ENCODE measurements around the gene ZNF354C. TPM values are rescaled to one million over a fixed set of nuclear protein-coding genes. Genes with fewer than 3 reads are reported as not detected.

The ZNF354C gene
- total and polyA plus RNA-seq, 2 of the 8 experiments (the other 6 are each of a cell fraction or from before 2014, with no cell fraction given): 0.85 to 2.3 TPM

- TF ChIP-seq CTBP2 (IDR thresholded peaks at IDR 0.05; ENCODE audit: borderline replicate concordance, insufficient read depth, insufficient read length, low read length) (no peak), ATF2 (IDR thresholded peaks at IDR 0.05; ENCODE audit: low read length) (no peak), HDAC6 (IDR thresholded peaks at IDR 0.05; ENCODE audit: low read depth, low read length) (no peak), SAP30 (IDR thresholded peaks at IDR 0.05; ENCODE audit: insufficient read depth, insufficient replicate concordance, low read length) (no peak)
Measured at GRCh38 chr5:179080724-179081123, 20.6 kb downstream of the ZNF354C start (continued).
